Uterus (tissue), 4 donors: Measurements from ENCODE around the gene SCP2. TPM values are rescaled to one million over a fixed set of nuclear protein-coding genes. Genes with fewer than 3 reads are reported as not detected.
A peak's percentile ranks its signal among the peaks of the same experiment; 100 is the strongest.
"Not testable (repeated sequence)": the region's sequence is repeated elsewhere in the genome, so short reads cannot be mapped to it uniquely, and the experiment has no call there.

Source experiments
- DNase-seq, 2 donors: peaks; one replicate each; pipeline ENCODE4 v3.0.0-alpha.2; 2019 to 2020
- H3K27ac ChIP-seq, 2 donors: fragments of 200-600 bp; sonication (generic); 1 replicate in 1 of 2; 2 replicates in 1 of 2; pipeline ENCODE4 v1.5.1; 2016 to 2018
- H3K27me3 ChIP-seq, 2 donors: fragments of 200-600 bp; sonication (generic); one replicate each; pipeline ENCODE4 v1.5.1; 2018 to 2019; ENCODE audit warnings: control low read depth in 1 of 2
- H3K36me3 ChIP-seq, 2 donors: fragments of 200-600 bp; sonication (generic); one replicate each; pipeline ENCODE4 v1.5.1; 2019; ENCODE audit warnings: control low read depth in 1 of 2
- H3K4me1 ChIP-seq, 2 donors: fragments of 200-600 bp; sonication (generic); one replicate each; pipeline ENCODE4 v1.5.1; 2018 to 2019; ENCODE audit warnings: control low read depth in 1 of 2
- H3K4me3 ChIP-seq, 2 donors: fragments of 200-600 bp; sonication (generic); 1 replicate in 1 of 2; 2 replicates in 1 of 2; pipeline ENCODE4 v1.5.1; 2018 to 2019; ENCODE audit warnings: mild to moderate bottlenecking in 1 of 2
- H3K9me3 ChIP-seq, 2 donors: fragments of 200-600 bp; sonication (generic); one replicate each; pipeline ENCODE4 v1.5.1; 2019; ENCODE audit warnings: control low read depth in 1 of 2
- CTCF ChIP-seq, 4 experiments: fragments of 200-600 bp in 2 of 4; fragments of 450-650 bp in 2 of 4; sonication (generic) in 2 of 4; IDR thresholded peaks; one replicate each; pipeline ENCODE4 v1.5.1; 2016 to 2019; ENCODE audit warnings: antibody characterized with exemption in 4 of 4, mild to moderate bottlenecking in 2 of 4, moderate library complexity in 1 of 4
- POLR2A ChIP-seq, 2 donors: fragments of 450-650 bp; IDR thresholded peaks; one replicate each; pipeline ENCODE4 v1.6.1; 2016; ENCODE audit warnings: antibody characterized with exemption in 2 of 2, mild to moderate bottlenecking in 1 of 2, moderate library complexity in 1 of 2
- intact Hi-C: fragments of 100-400 bp; cut with DNase I; formaldehyde crosslinking; loops from one replicate; pipeline ENCODE4 v1.15.1; 2023; ENCODE audit warnings: low total_unique reads
- total RNA-seq, 4 donors: library from RNA; depleted of rRNA in 3 of 4; stranded (reverse); fragments of >200 nt in 3 of 4; gene quantifications; one replicate each; pipeline versions ENCODE4 v1.1.0 to v1.2.4, GENCODE V29; 2014 to 2023
- donor health status: DM: yes; HTN: yes; CAD: no.

Gene SCP2
- total RNA-seq, 4 donors from 2014 or later = 29.2 to 151 (median 84.6) TPM

- no peak for DNase-seq
- intact Hi-C loops = no loop called here
- Histone ChIP-seq H3K4me1 (no peaks in the 10 kb centered on the region), H3K36me3 (no peaks in the 10 kb centered on the region), H3K27ac (no peak overlapping the region), H3K9me3 (no peaks in the 10 kb centered on the region), H3K4me3 (no peak overlapping the region), H3K27me3 (no peaks in the 10 kb centered on the region)
- TF ChIP-seq POLR2A (IDR thresholded peaks at IDR 0.05) (no peak), CTCF (IDR thresholded peaks at IDR 0.05) (no peak)
Measured at GRCh38 chr1:52937433-52938182, 10.5 kb downstream of the SCP2 start.

- H3K27ac ChIP-seq = no peak overlapping the region
- no peaks in the 10 kb centered on the region for H3K27me3 ChIP-seq
- no peak for TF ChIP-seq POLR2A (IDR thresholded peaks at IDR 0.05)
- no peak for TF ChIP-seq CTCF (IDR thresholded peaks at IDR 0.05)
- H3K4me3 ChIP-seq = no peak overlapping the region
- no peaks in the 10 kb centered on the region for H3K4me1 ChIP-seq
- DNase-seq = no peak
- H3K36me3 ChIP-seq = no peaks in the 10 kb centered on the region
- intact Hi-C loops = no loop called here
- no peaks in the 10 kb centered on the region for H3K9me3 ChIP-seq
Measured at GRCh38 chr1:52938183-52938451, 11.0 kb downstream of the SCP2 start.

- H3K9me3 ChIP-seq = no peaks in the 10 kb centered on the region
- TF ChIP-seq CTCF (IDR thresholded peaks at IDR 0.05) (no peak), POLR2A (IDR thresholded peaks at IDR 0.05) (no peak)
- no peak for DNase-seq
- no peaks in the 10 kb centered on the region for H3K4me1 ChIP-seq
- H3K36me3 ChIP-seq = no peaks in the 10 kb centered on the region
- no peaks in the 10 kb centered on the region for H3K27me3 ChIP-seq
- intact Hi-C loops = no loop called here
- H3K27ac ChIP-seq = no peak overlapping the region
- no peak overlapping the region for H3K4me3 ChIP-seq
Measured at GRCh38 chr1:52943876-52944416, 16.9 kb downstream of the SCP2 start.

- H3K27me3 ChIP-seq = no peaks in the 10 kb centered on the region
- no peaks in the 10 kb centered on the region for H3K36me3 ChIP-seq
- H3K27ac ChIP-seq = peak overlapping the region in 1 of 2 donors; percentile 37
- intact Hi-C loops = no loop called here
- no peak for DNase-seq
- TF ChIP-seq POLR2A (IDR thresholded peaks at IDR 0.05) (no peak), CTCF (IDR thresholded peaks at IDR 0.05) (no peak)
- no peaks in the 10 kb centered on the region for H3K9me3 ChIP-seq
- H3K4me1 ChIP-seq = no peaks in the 10 kb centered on the region
- H3K4me3 ChIP-seq = no peak overlapping the region
Measured at GRCh38 chr1:52944566-52944965, 17.5 kb downstream of the SCP2 start.

- no peak overlapping the region for H3K4me3 ChIP-seq
- H3K9me3 ChIP-seq = no peaks in the 10 kb centered on the region
- H3K36me3 ChIP-seq = no peaks in the 10 kb centered on the region
- TF ChIP-seq POLR2A (IDR thresholded peaks at IDR 0.05) = no peak
- no peak for TF ChIP-seq CTCF (IDR thresholded peaks at IDR 0.05)
- no peaks in the 10 kb centered on the region for H3K27me3 ChIP-seq
- no peak for DNase-seq
- intact Hi-C loops = no loop called here
- peak overlapping the region; percentile 1 to 29 for H3K27ac ChIP-seq
- H3K4me1 ChIP-seq = no peaks in the 10 kb centered on the region
Measured at GRCh38 chr1:52947490-52947889, 20.4 kb downstream of the SCP2 start.

GRCh38 chr1:52949602-52950001 lies 22.5 kb downstream of the SCP2 start:
- H3K36me3 ChIP-seq, H3K4me1 ChIP-seq, H3K27ac ChIP-seq, H3K27me3 ChIP-seq, H3K9me3 ChIP-seq, DNase-seq, intact Hi-C loops, H3K4me3 ChIP-seq: not testable (repeated sequence)
